Hindlimb muscle (tissue), 1 donor: ENCODE results near the gene TRAPPC14. TPM values are rescaled to one million over a fixed set of nuclear protein-coding genes. Genes with fewer than 3 reads are reported as not detected.
A peak's percentile ranks its signal among the peaks of the same experiment; 100 is the strongest.
"Not testable (repeated sequence)": the region's sequence is repeated elsewhere in the genome, so short reads cannot be mapped to it uniquely, and the experiment has no call there.

ENCODE experiments used
- DNase-seq: peaks from one replicate; pipeline ENCODE4 v3.0.0-alpha.2; 2013
- polyA plus RNA-seq: library from polyadenylated mRNA; unstranded; fragments of 120-200 nt; gene quantifications from one replicate; pipeline ENCODE4 v1.2.1, GENCODE V29; 2013; ENCODE audit not compliant: insufficient read length

TRAPPC14 gene, protein sequence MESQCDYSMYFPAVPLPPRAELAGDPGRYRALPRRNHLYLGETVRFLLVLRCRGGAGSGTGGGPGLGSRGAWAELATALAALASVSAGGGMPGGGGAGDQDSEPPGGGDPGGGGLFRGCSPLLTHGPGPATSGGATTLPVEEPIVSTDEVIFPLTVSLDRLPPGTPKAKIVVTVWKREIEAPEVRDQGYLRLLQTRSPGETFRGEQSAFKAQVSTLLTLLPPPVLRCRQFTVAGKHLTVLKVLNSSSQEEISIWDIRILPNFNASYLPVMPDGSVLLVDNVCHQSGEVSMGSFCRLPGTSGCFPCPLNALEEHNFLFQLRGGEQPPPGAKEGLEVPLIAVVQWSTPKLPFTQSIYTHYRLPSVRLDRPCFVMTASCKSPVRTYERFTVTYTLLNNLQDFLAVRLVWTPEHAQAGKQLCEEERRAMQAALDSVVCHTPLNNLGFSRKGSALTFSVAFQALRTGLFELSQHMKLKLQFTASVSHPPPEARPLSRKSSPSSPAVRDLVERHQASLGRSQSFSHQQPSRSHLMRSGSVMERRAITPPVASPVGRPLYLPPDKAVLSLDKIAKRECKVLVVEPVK
- polyA plus RNA-seq, result 12.1 TPM

DNA sequence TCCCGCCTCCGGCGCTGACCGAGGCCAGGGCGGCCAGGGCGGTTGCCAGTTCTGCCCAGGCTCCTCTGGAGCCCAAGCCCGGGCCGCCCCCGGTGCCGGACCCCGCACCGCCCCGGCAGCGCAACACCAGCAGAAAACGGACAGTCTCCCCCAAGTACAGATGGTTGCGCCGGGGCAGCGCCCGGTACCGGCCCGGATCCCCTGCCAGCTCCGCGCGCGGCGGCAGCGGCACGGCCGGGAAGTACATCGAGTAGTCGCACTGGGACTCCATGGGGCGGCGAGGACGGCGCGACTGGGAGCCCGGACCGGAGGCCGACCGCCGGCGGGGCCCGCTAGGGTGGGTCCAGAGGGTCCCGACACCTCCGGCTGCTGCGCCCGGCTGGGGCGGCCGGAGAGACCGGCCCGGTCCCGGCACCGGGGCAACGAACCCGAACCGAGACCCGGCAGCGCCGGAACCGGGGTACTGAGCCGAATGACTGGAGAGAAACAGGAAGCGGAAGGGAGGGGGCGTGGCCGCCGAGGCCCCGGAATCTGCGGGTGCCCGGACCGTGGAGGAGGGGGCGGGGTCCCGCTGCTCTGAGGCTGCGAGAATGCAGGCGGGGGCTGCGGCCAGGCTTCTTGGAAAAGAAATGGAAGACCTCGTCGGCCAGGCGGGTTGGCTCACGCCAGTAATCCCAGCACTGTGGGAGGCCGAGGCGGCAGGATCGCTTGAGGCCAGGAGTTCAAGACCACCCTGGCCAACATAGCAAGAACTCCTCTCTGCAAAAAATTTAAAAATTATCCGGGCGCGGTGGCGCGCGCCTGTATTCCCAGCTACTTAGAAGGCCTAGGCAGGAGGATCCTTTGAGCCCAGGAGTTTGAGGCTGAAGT lies at the start of gene TRAPPC14:
Gene TRAPPC14, minus strand, starts transcription at position 495 of the 870 bp plus-strand sequence. Its CDS starts 224 bp downstream, at position 271.
- DNase-seq, result peak; percentile 90

DNA sequence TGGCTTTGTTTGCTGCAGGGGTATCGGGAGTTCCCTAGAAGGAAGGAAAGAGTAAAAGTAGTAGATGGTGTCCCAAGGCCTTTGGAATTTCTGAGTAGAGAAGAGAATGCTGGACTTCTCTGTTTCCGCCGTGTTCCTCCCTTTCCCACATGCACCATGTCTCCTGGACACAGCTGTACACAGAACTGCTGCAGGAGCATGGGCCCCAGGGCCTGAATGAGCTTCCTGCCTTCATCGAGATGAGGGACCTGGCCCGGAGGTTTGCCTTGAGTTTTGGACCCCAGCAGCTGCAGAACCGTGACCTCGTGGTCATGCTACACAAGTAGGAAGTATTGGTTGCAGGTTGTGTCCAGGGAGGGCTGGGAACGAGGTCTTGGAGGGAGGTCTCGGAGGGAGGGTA lies 45.9 kb upstream of the TRAPPC14 start:
- DNase-seq, result no peak

DNA sequence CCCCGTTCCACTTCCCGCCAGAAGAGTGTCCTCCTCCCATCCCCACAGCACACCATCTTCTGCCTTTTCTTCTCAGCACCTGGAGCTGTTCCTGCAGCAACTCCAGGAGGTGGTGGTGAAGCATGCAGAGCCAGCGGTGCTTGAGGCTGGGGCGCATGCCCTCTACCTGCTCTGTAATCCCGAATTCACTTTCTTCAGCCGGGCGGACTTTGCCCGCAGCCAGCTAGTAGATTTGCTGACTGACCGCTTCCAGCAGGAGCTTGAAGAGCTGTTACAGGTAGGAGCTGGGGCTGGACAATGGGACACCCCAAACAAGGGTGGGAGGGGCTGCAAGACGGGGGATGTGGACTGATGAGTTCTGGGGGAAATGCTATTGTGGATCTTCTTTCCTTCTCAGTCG lies 42.2 kb upstream of the TRAPPC14 start:
- no peak for DNase-seq

DNA sequence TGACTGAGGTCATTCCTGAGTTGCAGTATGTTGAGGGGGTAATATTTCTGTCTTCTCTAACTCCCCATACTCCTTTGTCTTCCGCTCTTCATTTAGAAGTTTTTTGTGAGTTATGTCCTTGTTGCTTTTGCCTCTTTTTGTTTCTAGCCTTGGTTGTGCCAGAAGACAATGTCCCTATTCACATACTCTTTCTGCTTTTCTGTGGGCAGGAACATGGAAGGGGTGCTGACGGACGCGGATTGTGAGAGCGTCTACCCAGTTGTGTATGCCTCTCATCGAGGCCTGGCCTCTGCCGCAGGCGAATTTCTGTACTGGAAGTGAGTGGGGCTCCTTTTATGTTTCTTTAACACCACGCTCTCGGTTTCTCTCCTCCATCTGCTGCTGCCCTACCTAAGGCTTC lies 39.7 kb upstream of the TRAPPC14 start:
- DNase-seq, result no peak

DNA sequence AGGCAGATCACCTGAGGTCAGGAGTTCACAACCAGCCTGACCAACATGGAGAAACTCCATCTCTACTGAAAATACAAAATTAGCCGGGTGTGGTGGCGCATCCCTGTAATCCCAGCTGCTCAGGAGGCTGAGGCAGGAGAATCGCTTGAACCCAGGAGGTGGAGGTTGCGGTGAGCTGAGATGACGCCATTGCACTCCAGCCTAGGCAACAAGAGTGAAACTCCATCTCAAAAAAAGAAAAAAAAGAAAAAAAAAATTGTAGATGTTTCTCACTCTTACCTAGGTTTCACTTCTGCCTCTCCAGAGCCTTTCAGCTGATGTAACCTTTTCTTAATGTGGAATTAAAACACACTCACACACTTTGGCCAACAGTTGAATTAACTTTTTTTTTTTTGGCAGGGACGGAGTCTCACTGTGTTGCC lies 37.4 kb upstream of the TRAPPC14 start:
- DNase-seq, result not testable (repeated sequence)

DNA sequence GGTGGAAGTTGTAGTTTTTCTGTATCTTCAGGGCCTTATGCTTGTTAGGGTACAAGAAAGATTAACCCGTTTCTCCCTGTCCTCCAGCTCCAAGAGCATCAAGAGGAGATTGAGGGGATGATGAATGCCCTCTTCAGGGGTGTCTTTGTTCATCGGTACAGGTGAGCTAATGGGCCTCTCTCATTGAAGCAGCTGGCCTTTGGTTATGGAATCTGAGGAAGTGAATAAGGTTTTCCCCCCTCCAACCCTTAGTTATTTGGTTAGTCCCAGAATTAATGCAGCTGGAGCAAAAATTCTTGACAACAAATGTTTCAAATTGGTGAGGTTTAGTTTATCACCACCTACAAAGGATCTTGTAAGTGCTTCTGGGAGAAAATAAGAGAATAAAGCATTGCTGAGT lies 36.7 kb upstream of the TRAPPC14 start:
- no peak for DNase-seq

DNA sequence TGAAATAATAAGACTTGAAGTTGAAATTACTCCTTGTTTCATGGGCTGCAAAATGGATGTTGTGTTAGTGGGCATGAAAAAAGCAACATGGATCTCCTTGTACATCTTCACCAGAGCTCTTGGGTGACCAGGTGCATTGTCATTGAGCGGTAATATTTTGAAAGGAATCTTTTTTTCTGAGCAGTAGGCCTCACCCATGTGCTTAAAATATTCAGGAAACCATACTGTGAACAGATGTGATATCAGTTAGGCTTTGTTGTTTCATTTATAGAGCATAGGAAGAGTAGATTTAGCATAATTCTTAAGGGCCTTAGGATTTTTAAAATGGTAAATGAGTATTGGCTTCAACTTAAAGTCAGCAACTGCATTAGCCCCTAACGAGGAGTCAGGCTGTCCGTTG lies 34.4 kb upstream of the TRAPPC14 start:
- no peak for DNase-seq

DNA sequence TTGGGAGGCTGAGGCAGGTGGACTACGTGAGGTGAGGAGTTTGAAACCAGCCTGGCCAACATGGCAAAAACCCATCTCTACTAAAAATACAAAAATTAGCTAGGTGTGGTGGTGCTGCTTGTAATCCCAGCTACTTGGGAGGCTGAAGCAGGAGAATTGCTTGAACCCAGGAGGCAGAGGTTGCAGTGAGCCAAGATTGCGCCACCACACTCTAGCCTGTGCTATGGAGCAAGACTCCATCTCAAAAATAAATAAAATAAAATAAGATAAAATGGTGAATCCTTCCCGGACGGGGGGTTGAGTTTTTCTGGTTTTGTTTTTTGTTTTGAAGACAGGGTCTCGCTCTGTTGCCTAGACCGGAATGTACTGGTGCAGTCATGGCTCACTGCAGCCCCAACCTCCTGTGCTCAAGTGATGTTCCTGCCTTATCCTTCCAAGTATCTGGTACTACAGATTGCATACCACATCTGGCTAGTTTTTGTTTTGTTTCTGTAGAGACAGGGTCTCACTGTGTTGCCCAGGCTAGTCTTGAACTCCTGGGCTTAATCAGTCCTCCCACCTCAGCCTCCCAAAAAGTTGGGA lies 33.8 kb upstream of the TRAPPC14 start:
- DNase-seq, result not testable (repeated sequence)

DNA sequence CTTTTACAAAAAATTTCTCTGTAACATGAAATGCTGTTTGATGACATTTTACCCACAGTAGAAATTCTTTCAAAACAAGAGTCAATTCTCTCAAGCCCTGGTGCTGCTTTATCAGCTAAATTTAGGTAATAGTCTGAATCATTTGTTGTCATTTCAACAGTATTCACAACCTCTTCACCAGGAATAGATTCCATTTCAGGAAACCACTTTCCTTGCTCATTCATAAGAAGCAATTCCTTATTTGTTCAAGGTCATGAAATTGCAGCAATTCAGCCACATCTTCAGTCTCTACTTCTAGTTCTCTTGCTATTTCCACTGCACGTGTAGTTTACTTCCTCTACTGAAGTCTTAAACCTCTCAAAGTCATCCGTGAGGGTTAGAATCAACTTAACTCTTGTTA lies 33.3 kb upstream of the TRAPPC14 start:
- no peak for DNase-seq

DNA sequence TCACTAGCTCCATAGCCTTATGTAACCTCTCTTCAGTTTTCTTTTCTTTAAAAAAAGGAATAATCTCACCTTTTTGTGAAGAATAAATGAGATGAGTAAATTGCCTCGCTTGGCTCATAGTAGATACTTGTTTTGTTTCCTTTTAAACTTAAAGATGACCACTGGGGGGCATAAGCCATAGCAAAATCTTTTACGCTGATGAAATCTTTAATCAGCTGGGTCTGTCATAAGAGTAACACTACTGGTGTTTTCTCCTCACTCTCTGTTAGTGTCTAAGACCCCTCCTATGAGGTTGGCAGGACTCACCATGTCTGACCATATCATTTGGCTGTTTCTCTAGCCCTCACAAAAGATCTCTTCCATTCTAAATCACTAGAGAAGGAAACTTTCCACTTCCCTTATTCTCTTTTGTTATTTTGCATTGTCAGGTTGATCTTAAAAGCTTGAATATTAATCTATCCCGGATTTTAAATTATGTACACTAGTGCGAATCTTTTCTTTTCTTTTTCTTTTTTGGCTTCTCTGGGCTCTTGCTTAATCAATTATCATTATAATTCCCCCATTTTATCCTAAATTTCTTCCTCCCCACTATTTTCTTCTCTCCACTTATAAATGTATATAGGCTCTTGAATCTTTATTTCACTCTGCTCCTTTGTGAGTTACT lies 31.7 kb upstream of the TRAPPC14 start:
- DNase-seq, result peak; percentile 52

DNA sequence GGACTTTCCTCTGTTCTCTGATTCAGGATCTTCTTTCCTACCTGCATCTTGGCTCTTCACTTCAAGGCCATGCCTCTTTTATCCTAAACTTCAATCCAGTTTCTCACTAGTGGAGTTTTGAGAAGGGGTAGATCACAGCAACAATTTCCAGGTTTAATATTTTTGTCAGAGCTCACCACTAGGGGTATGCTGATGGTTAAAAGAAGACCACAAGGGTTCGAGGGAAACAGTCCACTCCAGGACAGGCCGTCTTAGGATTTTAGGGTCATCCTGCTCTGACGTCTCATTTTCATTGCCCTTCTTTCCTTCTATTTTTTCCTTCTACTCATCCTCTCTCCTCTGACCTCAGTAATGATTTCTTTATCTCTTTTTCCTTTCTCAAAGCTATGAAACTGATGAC lies 30.5 kb upstream of the TRAPPC14 start:
- DNase-seq, result no peak

DNA sequence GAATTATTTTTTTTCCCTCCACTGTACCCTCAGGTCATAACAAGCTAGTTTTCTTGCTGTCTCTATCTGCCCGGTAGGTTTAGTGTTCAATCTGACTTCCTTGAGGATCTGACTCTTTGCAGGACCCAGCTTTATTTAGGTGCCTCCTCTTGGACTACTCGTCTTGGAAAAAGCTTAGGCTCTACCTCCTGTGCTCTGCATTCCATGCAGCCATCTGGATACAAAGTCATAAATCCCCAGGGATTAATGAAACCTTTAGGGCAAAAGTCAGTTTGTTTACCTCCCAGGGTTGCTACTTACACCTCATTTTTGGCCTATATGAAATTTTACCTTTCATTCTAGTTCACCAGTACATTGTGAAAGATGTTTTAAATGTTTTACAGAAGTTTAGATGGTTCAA lies 27.2 kb upstream of the TRAPPC14 start:
- no peak for DNase-seq

DNA sequence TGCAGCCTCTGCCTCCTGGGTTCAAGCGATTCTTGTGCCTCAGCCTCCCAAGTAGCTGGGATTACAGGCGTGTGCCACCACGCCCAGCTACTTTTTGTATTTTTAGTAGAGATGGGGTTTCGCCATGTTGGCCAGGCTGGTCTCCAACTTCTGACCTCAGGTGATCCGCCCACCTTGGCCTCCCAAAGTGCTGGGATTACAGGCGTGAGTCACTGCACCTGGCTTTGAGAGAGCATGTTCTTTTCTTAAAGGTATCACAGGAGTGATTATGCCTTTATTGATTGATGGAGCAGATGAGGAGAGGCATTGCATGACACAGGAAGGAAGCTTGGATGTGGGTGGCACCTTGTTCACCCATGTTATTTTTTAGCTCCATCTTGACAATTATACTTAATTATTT lies 24.6 kb upstream of the TRAPPC14 start:
- not testable (repeated sequence) for DNase-seq

DNA sequence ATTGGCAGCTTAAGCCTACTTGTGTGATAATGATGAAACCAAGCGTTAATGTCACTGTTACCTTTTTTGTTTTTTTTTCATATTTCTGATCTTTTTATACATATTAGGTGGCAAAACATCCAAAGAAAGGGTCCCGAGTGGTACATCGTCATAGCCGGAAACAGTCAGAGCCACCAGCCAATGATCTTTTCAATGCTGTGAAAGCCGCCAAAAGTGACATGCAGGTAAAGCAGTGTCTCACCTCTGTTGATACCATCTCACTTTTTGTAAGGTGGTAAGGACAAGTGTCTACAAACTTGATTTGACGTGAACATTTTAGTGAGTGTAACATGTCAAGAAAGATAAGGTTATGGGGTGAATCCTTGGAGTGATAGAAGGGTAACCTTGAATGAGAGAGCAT lies 24.1 kb upstream of the TRAPPC14 start:
- not testable (repeated sequence) for DNase-seq

DNA sequence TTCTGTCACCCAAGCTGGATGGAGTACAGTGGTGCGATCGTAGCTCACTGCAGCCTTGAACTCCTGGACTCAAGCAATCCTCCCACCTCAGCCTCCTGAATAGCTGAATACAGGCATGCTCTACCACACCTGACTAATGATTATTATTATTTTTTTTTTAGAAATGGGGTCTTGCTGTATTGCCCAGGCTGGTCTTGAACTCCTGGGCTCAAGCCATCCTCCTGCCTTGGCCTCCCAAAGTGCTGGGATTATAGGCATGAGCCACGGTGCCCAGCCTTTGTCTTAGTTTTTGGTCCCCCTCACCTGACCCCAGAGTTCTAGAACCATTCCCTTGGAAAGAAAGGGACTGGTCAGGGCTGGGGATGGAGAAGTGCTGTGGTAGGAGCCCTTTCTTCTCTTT lies 21.6 kb upstream of the TRAPPC14 start:
- DNase-seq, result not testable (repeated sequence)

DNA sequence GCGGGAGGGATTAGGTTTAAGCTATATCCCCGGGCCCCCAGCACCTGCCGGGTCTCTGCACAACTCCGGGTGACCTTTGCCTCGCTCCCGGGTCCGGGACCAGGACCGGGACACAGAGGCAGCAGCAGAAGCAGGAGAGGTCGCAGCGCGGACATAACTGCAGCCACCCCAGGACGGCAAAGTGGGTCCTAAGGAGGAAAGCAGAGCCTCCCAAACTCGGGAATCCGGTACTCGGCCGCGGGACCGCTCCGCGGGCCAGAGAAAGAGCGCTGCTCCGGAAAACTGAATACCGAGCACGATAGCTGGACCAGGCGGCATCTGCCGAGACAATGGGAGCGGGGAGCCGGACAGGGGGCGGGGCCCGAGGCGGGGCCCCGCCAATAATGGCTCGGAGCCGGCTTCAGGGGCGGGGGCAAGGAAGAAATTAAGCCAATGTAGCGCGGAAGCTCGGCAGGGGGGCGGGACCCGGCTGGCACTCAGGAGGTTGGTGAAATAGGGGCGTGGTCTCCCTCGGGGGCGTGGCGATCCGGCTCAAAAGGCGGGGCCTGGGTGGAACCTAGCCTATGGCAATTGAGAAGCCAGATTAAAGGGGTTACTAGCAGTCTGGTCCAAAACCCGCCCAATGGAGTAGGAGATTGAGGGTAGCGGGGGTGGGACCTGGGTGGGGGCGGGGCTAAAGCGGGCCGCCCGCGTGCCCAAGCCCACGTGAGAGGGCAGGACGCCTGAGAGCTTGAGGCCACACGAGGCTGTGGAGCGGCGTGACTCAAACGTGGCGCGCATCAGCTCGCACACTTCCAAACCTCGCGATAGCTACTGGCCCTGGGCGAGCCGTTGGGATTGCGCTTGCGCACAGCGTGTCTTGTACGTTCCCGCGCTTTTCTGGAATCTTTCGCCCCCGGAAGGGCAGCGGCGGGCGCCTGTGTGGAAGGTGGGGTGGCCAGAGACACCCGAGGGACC lies 18.8 kb upstream of the TRAPPC14 start, which contains the start of the genes GPC2 and STAG3:
Gene GPC2, minus strand, starts transcription at position 337 of the 957 bp plus-strand sequence. Its CDS starts 182 bp downstream, at position 155.
Gene STAG3, plus strand, starts transcription at position 874 of the 957 bp plus-strand sequence. CDS start 2,639 bp downstream, outside the sequence.
- DNase-seq, result peak; percentile 92

DNA sequence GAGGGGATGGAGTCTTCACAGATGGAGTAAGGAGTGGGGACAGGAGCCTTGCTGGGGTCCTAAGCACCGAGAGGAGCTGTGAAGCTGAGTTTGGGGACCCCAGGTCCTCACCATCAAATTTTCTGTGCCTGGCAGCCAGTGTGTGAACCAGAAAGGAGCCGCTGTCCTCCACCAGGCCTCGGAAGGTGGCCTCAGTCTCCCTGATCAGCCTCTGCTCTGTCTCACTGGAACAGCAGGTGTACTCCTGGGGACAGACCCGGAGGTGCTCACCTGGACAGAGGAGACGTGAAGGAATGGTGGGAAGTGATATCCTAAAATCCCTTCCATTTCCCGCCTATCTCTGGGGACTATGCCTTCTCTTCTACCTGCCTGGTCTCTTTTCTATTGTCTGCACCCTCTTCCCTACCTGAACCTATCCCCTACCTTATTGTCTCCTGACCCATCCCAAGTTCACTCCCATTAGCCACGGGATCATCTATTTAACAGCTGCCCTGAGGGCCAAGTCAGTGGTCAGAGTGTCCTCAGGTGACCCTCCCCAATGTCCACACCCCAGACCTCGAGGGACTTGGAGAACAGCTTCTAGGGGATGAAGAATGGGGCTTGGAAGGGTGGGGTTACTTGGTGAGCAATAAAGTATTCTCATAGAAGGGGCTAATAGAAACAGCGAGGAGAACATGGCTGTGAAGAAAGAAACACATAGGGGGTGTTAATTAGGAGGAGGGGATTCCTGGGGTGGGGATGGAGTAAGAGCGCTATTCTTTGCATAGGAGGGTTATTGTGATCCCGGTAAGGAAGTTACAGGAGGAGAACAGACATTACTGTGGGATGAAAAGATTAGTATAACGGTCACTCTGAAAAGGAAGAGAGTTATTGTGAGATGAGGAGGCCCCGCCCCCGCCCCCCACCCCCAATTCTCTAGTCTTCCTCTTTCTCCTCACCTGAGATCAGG lies 17.8 kb upstream of the TRAPPC14 start:
- no peak for DNase-seq

DNA sequence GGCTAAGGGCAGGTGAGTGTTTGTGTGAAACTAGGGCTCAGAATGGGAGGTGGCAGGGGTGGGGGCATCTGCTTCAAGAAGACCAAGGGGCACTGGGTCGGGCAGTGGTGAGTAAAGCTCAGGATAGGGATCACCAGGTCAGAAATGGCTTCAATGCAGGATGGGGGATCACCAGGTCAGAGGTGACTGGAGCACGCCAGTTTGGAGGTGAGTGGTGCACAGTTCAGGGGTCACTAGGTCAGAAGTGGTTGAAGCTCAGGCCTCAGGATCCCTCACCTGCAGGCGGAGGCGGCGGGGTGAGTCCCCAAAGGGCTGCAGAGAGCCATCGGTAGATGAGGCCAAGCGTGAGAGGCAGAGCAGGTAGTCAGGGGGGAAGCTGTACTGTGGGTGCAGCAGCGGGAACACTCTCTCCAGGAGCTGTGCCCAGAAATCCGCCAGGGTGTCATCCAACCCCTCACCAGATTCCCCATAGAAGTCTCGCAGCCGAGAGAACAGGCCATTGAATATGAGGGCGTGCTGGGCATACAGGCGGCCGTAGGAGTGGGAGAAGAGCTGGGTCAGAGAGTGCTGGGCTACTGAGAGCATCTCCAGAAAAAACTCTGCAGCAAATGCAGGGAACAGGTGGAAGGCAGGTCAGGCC lies 16.9 kb upstream of the TRAPPC14 start:
- DNase-seq, result no peak

DNA sequence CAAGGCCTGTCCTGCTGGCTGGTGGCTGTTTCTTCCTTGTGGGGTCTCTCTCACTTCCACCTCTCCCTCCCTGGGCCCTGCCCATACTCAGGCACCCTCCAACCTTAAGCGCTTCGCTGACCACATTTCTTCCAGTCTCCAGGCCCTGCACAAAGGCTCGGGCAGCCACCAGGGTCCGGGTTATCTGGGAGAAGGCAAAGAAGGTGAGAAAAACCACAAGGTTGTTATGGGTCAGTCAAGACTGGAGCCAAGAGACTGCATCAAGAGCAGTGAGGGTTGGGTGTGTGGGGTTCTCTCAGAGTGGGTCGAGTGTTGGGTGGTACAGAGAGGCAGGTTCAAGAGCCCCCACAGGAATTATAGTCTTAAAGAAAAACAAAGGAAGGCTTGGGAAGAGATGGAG lies 16.1 kb upstream of the TRAPPC14 start:
- no peak for DNase-seq
